K562 (cell line): ENCODE results near the gene PLD3. TPM values are rescaled to one million over a fixed set of nuclear protein-coding genes. Genes with fewer than 3 reads are reported as not detected.

ENCODE experiments used
- ATAC-seq: fragments of 200-7000 bp; cut with Tn5 transposase; 3 replicates; pipeline ENCODE4 v1.9.1; 2020; ENCODE audit warnings: moderate library complexity
- BruUV-seq: library from RNA; stranded (reverse); fragments of 400-500 nt; replicated peaks from 2 replicates; lab custom pipeline; 2021; lab: Mats Ljungman, UMichigan
- CTCF ChIA-PET: fragments of 300-600 bp; formaldehyde crosslinking; extraction: SDS; loops from one replicate; lab custom pipeline; 2021; ENCODE audit warnings: low intra/inter-chr PET ratio; lab: Yijun Ruan, JAX
- POLR2A ChIA-PET: fragments of 300-600, 350-650 bp; sonication (Branson Sonifier 250); formaldehyde crosslinking; extraction: SDS; loops from one replicate; lab custom pipeline; 2021; ENCODE audit warnings: antibody characterized with exemption, inconsistent platforms; lab: Yijun Ruan, JAX
- DNase-seq, 4 experiments: peaks; one replicate each; pipeline versions ENCODE4 v3.0.0 to v3.0.0-alpha.2; 2011 to 2018; ENCODE audit warnings: low spot score in 3 of 4, mixed read lengths in 3 of 4; ENCODE audit errors: extremely low read depth in 1 of 4
- FAIRE-seq: peaks from 2 replicates; lab custom pipeline; 2011; peaks lifted over from hg19 to GRCh38; lab: Jason Lieb, UNC
- H2AFZ ChIP-seq: 2 replicates; pipeline ENCODE4 v1.6.0; 2011; ENCODE audit warnings: low read depth, low read length, control low read depth, inconsistent platforms
- H3K27ac ChIP-seq: fragments of 200-600 bp; 3 replicates; pipeline ENCODE4 v1.8.0; 2011; ENCODE audit warnings: low read depth, mild to moderate bottlenecking, control low read depth, inconsistent platforms, low read length, moderate library complexity, mixed read lengths; ENCODE audit errors: extremely low read depth
- H3K27me3 ChIP-seq, 2 experiments: fragments of 300-600 bp in 1 of 2; 2 replicates in 1 of 2; 3 replicates in 1 of 2; pipeline versions ENCODE4 v1.6.0 to v1.8.0; 2011; ENCODE audit warnings: inconsistent platforms in 2 of 2, low read length in 2 of 2, mild to moderate bottlenecking in 1 of 2, mixed read lengths in 1 of 2, moderate library complexity in 1 of 2; ENCODE audit not compliant: control insufficient read depth in 2 of 2, insufficient read depth in 2 of 2
- H3K36me3 ChIP-seq: fragments of 300-600 bp; 3 replicates; pipeline ENCODE4 v1.8.0; 2011; ENCODE audit warnings: mild to moderate bottlenecking, low read length, inconsistent platforms; ENCODE audit not compliant: control insufficient read depth, insufficient read depth
- H3K4me1 ChIP-seq, 2 experiments: fragments of 200-600 bp in 1 of 2; replicated peaks in 1 of 2; 2 replicates in 1 of 2; 3 replicates in 1 of 2; pipeline versions ENCODE4 v1.5.1 to v1.8.0; 2011; ENCODE audit warnings: inconsistent platforms in 2 of 2, low read length in 2 of 2, mild to moderate bottlenecking in 1 of 2, mixed read lengths in 1 of 2, moderate library complexity in 1 of 2; ENCODE audit not compliant: control insufficient read depth in 2 of 2, insufficient read depth in 2 of 2
- H3K4me2 ChIP-seq: 2 replicates; pipeline ENCODE4 v1.6.1; 2011; ENCODE audit warnings: low read length, control low read depth, inconsistent platforms, mixed read lengths; ENCODE audit not compliant: insufficient read depth
- H3K4me3 ChIP-seq: fragments of 200-600 bp; sonication (generic), shearing (Covaris generic); 2 replicates; pipeline ENCODE4 v1.5.1; 2016; ENCODE audit warnings: control low read depth, inconsistent platforms
- H3K79me2 ChIP-seq: fragments of 200-600 bp; 3 replicates; pipeline ENCODE4 v1.8.0; 2011; ENCODE audit warnings: low read length, inconsistent platforms; ENCODE audit not compliant: control insufficient read depth, insufficient read depth
- H3K9ac ChIP-seq, 2 experiments: 2 replicates each; pipeline versions ENCODE4 v1.6.0 to v1.6.1; 2011; ENCODE audit warnings: low read depth in 2 of 2, low read length in 2 of 2, control low read depth in 1 of 2, inconsistent platforms in 1 of 2, mild to moderate bottlenecking in 1 of 2, mixed read lengths in 1 of 2; ENCODE audit not compliant: insufficient read depth in 1 of 2
- H3K9me1 ChIP-seq: one replicate; pipeline ENCODE4 v1.6.0; 2011; ENCODE audit warnings: inconsistent platforms, mild to moderate bottlenecking, low read length, moderate library complexity; ENCODE audit not compliant: control insufficient read depth, insufficient read depth
- H3K9me3 ChIP-seq: replicated peaks from 2 replicates; pipeline ENCODE4 v1.5.1; 2011; ENCODE audit warnings: low read depth, low read length, inconsistent platforms; ENCODE audit not compliant: control insufficient read depth, insufficient read depth
- H4K20me1 ChIP-seq: replicated peaks from 2 replicates; pipeline ENCODE4 v1.6.1; 2011; ENCODE audit warnings: low read length, inconsistent platforms, mixed read lengths; ENCODE audit not compliant: control insufficient read depth, insufficient read depth
- ELF2 ChIP-seq: fragments of 250-450 bp; sonication (Bioruptor Pico); IDR thresholded peaks from 2 replicates; pipeline ENCODE4 v1.5.0; 2021; ENCODE audit warnings: mild to moderate bottlenecking
- RAD21 ChIP-seq, 2 experiments: fragments of 250-450 bp in 1 of 2; fragments of 450-650 bp in 1 of 2; sonication (Bioruptor Pico) in 1 of 2; formaldehyde crosslinking in 1 of 2; IDR thresholded peaks in 1 of 2; conservative IDR thresholded peaks in 1 of 2; 2 replicates each; pipeline versions ENCODE4 v1.4.0 to v1.8.0; 2020 to 2022; ENCODE audit warnings: mild to moderate bottlenecking in 2 of 2, moderate library complexity in 1 of 2
- RBM25 ChIP-seq: fragments of 200-400 bp; formaldehyde crosslinking; IDR thresholded peaks from 2 replicates; pipeline ENCODE4 v1.6.1; 2018; ENCODE audit warnings: low read length, low read depth, moderate library complexity; ENCODE audit not compliant: severe bottlenecking
- ZNF134 ChIP-seq: fragments of 250-450 bp; sonication (Bioruptor Pico); conservative IDR thresholded peaks from 2 replicates; pipeline ENCODE4 v1.4.0; 2020
- WGBS: fragments of 100-300 bp; shearing (Covaris generic); methylation state at CpG from one replicate; pipeline ENCODE4 v1.1.6; 2016; ENCODE audit warnings: low coverage, mixed read lengths; ENCODE audit not compliant: insufficient coverage; ENCODE audit errors: missing lambda C conversion rate; 5-methylcytosine and 5-hydroxymethylcytosine counted together
- in situ Hi-C: fragments of 300-500 bp; cut with MboI; formaldehyde crosslinking; loops from 4 replicates; pipeline ENCODE4 v1.15.0; 2018; ENCODE audit warnings: inconsistent platforms, mixed read lengths
- intact Hi-C: fragments of 100-400 bp; cut with micrococcal nuclease; formaldehyde crosslinking; loops from 2 replicates; pipeline ENCODE4 v1.14.2; 2022
- polyA plus RNA-seq, 8 experiments: library from polyadenylated mRNA; depleted of rRNA in 4 of 8; stranded (reverse) in 5 of 8; unstranded in 3 of 8; fragments of >200 nt; fragmentation: Nextera tagmentation in 2 of 8; fragmentation: Illumina TruSeq in 1 of 8; extraction: Ambion mirVana in 2 of 8; extraction: Trizol in 1 of 8; gene quantifications; 2 replicates each; pipeline versions ENCODE4 v1.2.1 to v1.2.3, GENCODE V29; 2011 to 2014; ENCODE audit warnings: inconsistent platforms in 1 of 8, missing spikeins in 1 of 8
- total RNA-seq, 7 experiments: library from RNA; depleted of rRNA in 6 of 7; stranded (reverse); fragments of >200 nt in 6 of 7; fragmentation: Illumina TruSeq in 2 of 7; extraction: Trizol in 2 of 7; gene quantifications; 2 replicates each; pipeline versions ENCODE4 v1.2.1 to v1.2.3, GENCODE V29; 2011 to 2021; ENCODE audit warnings: low replicate concordance in 1 of 7
- TF ChIP-seq, protein P1 (sequence below): sonication (generic); formaldehyde crosslinking; IDR thresholded peaks from 2 replicates; pipeline ENCODE4 v1.8.1; 2023; ENCODE audit warnings: mild to moderate bottlenecking, missing genetic modification reagents

The PLD3 gene
- total and polyA plus RNA-seq, 9 of the 15 experiments (the other 6 are each of a cell fraction or from before 2014, with no cell fraction given): 2.3 to 128 (median 72.7) TPM

GRCh38 chr19:40367577-40368434, 19.3 kb downstream of the PLD3 start:
- DNase-seq: no peak
- Histone ChIP-seq H4K20me1 (peaks cover 9% of the 10 kb centered on the region; the same call in 1 of the 2 replicates), H3K4me2 (no peak overlapping the region), H2AFZ (no peak overlapping the region), H3K79me2 (peaks cover 12% of the 10 kb centered on the region; the same call in 2 of the 3 replicates), H3K4me1 (peaks cover 49 to 60% of the 10 kb centered on the region in 2 experiments), H3K27me3 (no peaks in the 10 kb centered on the region), H3K9me1 (no peaks in the 10 kb centered on the region), H3K9ac (peak overlapping the region in 1 of 2 experiments; percentile 8; a peak in 1 of 4 replicates), H3K36me3 (peaks cover 47% of the 10 kb centered on the region), H3K9me3 (no peaks in the 10 kb centered on the region), H3K4me3 (no peak overlapping the region), H3K27ac (no peak overlapping the region)
- intact Hi-C loops (loop anchor here (10.0 kb wide), 1 partner anchor 223 kb away; no protein-coding TSS in a partner anchor), in situ Hi-C loops (no loop called here)
- ATAC-seq: no peak
- TF ChIP-seq, protein P1, sequence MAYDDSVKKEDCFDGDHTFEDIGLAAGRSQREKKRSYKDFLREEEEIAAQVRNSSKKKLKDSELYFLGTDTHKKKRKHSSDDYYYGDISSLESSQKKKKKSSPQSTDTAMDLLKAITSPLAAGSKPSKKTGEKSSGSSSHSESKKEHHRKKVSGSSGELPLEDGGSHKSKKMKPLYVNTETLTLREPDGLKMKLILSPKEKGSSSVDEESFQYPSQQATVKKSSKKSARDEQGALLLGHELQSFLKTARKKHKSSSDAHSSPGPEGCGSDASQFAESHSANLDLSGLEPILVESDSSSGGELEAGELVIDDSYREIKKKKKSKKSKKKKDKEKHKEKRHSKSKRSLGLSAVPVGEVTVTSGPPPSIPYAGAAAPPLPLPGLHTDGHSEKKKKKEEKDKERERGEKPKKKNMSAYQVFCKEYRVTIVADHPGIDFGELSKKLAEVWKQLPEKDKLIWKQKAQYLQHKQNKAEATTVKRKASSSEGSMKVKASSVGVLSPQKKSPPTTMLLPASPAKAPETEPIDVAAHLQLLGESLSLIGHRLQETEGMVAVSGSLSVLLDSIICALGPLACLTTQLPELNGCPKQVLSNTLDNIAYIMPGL (CRISPR knock-in tag): no peak
- no peak for TF ChIP-seq ZNF134 (CRISPR knock-in tag)
- TF ChIP-seq ELF2 (CRISPR knock-in tag): no peak
- TF ChIP-seq RAD21 (CRISPR knock-in tag; conservative IDR thresholded peaks at IDR 0.05 in 1 of 2, IDR thresholded peaks at IDR 0.05 in 1 of 2): no peak
- peak; percentile 75 for TF ChIP-seq RBM25
- CTCF ChIA-PET: no interaction called here
- FAIRE-seq: no peak
- no TSS peak for BruUV-seq
- WGBS: 89% methylated on average over 13 of the region's 16 CpGs
- POLR2A ChIA-PET: interaction anchor here (0.6 to 1.2 kb wide), 4 partner anchors 12 to 321 kb away, joined by 3 to 6 read pairs (median 4); no protein-coding TSS in a partner anchor
